ENCODE measurements around the gene AP4B1.
A peak's percentile ranks its signal among the peaks of the same experiment; 100 is the strongest.

Gene AP4B1

DNA sequence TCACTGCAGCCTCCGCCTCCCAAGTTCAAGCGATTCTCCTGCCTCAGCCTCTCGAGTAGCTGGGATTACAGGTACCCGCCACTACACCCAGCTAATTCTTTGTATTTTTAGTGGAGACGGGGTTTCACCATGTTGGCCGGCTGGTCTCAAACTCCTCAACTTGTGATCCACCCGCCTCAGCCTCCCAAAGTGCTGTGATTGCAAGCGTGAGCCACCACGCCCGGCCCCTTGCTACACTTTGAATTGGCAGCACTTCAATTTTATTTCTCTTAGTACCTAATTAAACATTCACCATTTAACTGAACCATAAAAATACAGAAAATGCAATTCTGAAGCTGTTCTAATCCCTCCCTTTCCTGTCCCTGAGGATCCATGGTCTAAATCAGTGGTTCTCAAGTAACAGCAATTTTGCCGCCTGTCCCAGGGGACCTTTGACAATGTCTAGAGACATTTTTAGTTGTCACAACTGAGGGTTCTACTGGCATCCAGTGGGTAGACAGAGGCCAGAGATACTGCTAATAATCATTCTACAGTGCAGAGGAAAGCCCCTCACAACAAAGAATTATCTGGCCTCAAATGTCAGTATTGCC lies 12.9 kb downstream of the AP4B1 start:
- no peak for DNase-seq

DNA sequence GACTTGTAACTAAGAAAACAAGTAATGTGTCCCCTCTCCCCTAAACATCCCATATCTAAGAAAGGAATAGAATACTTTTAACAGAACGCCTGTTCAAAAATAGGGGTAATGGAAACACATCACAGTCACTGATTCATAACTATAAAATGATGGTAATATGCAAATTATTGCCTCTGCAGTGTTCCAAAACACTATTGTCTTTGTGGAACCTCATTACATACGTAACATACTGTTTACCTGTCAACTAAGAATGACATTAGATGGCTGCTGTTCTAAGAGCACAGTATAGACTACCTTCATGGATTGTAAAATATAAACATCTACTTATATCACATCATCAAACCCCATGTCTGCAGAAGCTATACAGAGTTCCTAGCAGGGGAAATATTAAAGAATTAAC lies 13.8 kb downstream of the AP4B1 start:
- no peak for DNase-seq

DNA sequence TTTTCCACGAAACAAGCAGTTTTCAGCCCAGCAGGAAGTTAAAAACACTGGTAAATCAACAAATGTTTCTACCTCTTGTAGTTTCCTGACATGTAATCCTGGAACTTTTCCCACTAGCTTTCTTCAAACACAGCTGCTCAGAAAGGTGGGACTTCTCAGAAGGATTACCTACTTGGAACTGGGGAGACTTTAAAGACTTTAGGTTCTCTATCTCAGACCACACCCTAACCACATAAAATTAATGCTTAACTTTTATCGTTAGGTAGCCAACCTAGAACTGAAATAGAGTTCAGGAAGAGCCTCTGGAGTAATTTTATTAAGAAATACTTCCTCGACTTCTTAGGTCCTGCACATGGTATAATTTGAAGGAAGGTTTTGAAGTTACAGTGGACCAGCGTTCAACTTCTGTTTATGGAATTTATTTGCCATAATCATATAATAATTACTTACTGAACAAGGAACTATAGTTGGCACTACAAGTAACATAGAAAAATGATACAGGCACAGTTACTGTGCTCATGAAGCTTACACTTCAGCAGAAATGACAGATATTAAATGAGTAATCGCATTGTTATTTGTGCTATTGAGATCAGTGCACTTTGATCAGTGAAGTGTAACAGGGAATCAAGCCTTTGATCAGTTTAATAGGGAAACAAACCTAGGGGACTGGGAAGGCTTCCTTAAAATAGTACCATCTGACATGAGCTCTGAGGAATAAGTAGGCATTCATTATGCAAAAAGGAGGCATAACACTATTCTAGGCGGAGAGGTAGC lies 17.0 kb downstream of the AP4B1 start, which contains the start of gene BCL2L15:
Gene BCL2L15 (minus strand): TSS at position 180 of the 774 bp plus-strand sequence. CDS start 206 bp downstream, outside the sequence.
- DNase-seq: no peak

DNA sequence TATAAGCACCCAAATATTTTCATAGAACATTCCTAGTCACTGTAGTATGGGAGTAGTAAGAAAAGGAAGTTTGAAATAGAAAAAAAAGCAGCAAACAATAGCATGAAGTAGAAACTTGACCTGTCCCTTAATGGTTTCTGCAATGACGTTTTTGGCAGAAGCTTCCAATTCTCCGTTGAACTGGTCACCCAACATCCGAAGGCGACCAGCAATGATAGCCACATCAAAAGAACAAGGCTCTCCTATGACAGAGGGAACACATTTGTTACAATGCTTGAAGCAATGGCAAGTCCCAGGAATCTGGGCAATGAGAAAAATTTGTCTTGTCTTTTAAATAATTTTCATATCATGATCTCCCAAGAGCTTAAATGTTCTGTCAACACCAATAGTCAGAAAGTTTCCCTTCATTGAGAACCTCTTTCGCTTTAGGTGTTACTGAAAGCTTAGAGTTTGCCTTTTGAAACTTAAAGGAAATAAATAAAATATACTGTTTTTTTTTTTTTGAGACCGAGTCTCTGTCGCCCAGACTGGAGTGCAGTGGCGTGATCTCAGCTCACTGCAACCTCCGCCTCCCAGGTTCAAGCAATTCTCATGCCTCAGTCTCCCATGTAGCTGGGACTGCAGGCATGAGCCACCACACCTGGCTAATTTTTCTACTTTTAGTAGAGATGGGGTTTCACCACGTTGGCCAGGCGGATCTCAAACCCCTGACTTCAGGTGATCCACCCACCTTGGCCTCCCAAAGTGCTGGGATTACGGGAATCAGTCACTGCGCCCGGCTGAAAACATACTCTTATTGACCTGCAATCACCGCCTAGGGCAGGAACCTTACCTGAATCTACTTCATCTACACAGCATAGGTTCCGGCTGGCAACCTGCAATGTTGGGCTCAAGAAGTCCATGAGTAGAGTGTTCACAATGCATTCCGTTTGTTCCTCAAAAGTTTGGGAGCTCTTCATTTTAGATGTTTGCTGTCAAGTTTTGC lies 17.9 kb downstream of the AP4B1 start:
- DNase-seq: no peak

DNA sequence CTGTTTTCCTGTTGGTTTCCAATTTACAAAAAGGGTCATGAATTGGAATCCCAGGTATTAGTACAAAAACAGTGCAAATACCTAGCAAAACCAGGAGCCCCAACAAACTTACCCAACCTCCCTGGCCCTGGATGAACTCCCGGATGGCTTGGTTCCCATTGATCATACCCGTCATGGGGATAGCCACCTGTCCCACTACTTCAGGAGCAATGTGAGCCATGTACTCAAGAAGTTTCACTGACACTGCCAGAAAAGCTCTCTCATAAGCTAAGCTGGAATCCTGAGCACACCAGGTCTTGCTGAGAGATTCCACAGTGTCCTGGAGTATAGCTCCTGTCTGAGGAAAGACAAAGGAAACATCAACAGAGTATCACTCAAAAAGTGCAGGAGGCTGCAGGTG lies 22.9 kb downstream of the AP4B1 start:
- no peak for DNase-seq

DNA sequence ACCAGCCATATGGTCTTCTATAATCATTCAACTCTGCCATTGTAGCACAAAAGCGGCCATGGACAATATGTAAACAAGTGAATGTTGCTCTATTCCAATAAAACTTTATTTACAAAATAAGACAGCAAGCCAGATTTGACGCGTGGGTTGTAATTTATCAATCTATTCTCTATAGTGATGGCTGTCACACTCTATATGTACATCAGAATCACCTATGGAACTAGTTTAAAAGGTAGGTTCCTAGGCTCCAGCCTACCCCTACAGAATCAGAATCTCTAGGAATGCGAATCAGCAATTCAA lies 24.9 kb downstream of the AP4B1 start:
- DNase-seq: no peak

DNA sequence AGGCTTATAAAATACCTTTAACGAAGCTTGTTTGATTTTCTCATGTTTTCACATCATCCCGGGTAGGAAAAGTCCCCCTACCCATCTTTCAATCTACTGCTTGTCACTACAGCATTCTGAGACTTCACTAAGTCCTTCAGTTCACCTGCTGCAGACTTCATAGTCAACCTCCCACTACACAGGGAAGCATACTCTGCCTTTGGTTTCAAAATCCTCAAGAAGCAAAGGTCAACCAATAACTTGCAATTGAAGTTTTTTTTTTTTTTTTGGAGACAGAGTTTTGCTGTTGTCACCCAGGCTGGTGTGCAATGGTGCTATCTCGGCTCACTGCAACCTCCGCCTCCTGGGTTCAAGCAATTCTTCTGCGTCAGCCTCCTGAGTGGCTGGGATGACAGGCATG lies 28.4 kb downstream of the AP4B1 start:
- no peak for DNase-seq

DNA sequence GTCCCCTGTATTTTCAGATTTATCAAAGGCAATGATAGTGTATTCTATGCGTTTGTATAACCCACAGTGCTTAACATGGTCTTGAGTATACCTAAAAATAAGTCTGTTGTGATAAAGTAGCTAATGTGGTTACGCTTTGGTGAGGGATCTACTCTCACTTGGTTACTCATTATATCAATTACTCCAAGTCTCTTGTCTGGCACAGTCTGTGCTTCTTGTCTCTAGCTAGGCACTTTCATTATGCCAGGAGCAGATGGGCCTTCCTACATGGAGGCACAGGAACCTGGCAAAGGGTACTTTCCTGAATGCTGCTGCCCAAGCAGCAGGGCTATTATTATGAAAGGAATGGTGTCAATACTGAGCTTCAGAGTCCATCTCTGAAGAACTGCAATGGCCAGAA lies 28.9 kb downstream of the AP4B1 start:
- DNase-seq: no peak

DNA sequence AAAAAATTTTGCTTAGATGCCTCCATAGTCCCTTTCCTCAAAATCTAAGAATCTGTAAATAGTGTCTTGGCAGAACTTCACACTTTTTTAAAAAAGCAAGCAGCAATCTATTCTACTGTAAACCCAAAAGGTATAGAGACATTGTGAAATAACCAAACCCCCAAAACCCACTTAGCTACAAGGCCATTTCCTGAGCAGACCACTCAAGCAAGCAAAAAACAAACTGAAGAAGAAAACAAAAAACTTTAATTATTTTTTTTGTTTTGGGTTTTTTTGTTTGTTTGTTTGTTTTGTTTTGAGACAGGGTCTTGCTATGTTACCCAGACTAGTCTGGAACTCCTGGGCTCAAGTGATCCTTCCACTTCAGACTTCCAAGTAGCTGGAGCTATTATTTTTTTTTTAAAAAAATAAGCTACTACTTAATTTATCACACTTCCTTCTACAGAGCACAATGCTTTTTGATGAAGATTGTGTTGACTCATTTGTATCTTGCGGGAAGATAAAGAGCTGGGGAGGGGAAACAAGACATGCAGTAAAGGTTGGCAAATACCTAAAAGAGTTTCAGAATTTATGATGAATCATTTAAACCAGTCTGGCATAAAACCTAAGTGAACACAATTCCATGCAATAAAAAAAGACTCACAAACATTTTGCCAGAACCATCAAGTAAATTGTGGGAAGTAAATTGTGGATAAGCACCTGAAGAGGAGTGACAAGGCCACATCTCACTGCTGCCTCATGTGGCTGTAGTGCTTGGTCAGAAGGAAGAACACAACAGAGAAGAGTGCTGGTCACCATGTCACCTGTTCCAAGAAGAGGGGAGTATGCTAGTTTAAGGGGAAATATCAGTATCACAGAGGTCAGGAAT lies 30.4 kb downstream of the AP4B1 start:
- DNase-seq: no peak

DNA sequence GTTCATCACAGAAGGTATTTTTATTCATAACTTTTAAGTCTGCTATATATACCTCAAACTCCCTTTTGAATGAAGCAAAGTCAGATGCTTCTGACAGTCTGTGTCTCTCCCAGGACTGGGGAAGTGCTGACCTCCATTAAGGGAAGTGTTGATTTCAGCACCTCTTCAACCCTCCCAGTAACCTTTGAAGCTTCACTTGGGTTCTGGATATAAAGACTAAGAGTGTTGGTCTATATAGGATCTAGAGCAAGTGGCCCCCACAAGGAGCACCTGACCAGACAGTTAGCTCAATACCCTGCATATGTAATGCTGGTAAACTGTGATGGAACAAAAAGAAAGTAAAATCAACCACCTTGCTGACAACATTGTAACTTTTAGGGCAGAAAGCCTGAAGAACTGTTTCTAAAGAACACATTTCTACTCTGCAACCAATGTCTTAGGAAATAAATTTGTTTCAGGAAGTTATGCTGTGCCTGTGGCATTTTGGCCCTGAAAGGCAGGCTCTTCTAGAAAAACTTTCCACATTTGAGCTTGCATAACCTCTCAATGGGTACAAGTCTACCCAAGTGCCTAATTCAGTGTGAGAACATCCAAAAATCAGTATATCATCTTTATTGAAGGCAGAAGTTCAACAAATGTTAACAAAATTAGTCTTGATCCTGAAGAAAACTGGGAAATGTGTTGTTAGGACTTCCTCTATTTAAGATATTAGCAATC lies 32.2 kb downstream of the AP4B1 start:
- DNase-seq: no peak

DNA sequence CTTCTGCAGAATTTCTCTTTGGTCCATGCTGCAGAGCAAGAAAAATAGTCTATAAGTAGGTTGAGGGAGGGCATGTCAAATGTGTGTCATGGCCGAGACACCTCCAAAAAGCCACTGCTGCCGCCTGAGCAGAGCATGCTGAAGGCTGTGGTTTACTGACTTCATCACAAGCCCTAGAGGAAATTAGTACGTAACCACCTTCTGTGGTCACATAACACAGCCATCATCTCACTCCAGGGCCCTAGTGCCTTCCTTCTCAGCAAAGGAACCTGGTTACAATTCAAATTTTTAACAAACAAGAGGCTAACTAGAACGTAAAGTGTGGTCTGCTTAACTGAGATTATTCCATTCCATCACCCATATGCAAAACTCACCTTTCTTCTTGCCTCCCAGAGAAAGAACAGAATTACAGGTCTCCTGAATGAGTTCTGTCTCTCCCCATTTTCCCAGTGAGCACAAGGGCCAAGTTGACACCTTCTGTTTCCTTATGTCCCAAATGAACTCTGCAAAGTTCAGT lies 32.9 kb downstream of the AP4B1 start, which contains the start of gene PTPN22:
Gene PTPN22 (minus strand): TSS at position 116 of the 517 bp plus-strand sequence.
- peak; percentile 29 for DNase-seq

DNA sequence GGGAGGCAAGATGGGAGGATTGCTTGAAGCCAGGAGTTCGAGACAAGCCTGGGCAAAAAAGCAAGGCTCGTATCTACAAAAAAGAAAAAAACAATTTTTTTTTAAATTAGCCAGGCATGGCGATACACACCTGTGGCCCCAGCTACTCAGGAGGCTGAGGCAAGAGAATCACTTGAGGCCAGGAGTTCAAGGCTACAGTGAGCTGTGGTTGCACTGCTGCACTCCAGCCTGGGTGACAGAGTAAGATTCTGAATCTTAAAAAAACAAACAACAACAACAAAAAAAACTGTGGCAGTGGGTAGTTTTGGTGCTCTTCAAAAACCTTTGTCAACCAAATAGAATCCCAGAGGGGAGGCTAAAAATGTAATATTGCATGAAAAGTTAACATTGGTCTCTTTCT lies 33.8 kb downstream of the AP4B1 start:
- no peak for DNase-seq

DNA sequence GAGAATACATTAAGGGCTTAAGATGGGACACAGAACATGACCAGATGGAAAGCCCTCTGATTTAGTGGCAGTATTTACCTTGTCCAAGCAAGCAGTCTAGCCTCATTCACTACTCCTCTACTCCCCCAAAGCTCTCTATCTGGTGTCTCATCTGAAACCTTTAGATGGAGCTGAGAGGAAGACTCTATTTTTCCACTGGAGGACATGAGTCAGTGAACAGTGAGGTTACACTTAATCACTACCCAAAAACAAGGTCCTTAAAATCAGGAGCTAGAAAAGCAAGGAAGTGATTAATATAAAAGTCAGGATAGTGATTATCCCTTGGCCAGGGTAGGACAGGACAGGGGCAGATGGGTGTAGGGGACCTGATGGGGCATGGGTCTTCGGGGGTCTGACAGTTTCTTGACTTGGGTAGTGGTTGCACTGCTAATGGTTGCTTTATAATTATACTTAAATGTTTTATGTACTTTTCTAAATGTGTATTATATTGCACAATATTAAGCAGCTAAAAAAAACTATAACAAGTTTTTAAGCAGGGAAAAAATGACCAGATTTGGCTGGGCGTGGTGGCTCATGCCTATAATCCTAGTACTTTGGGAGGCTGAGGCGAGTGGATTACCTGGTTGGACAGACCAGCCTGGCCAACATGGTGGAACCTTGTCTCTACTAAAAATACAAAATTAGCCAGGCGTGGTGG lies 36.1 kb downstream of the AP4B1 start:
- DNase-seq: no peak

DNA sequence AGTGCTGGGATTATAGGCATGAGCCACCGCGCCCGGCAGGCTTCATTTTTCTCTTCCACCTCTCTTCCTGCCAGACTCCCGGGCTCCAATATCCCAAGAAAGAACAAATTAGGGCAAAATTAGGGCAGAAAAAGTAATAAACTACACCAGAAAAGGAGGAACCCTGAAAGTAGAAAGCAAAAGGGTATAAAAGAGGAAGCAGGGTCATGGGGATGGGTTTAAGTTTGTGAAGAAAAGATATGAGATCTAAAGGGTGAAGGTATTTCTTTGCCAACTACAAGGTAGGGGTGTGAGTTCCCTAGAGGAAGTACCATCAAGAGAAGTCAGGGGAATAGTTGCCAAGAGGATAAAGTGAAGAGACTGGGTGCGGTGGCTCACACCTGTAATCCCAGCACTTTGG lies 43.0 kb downstream of the AP4B1 start:
- no peak for DNase-seq

DNA sequence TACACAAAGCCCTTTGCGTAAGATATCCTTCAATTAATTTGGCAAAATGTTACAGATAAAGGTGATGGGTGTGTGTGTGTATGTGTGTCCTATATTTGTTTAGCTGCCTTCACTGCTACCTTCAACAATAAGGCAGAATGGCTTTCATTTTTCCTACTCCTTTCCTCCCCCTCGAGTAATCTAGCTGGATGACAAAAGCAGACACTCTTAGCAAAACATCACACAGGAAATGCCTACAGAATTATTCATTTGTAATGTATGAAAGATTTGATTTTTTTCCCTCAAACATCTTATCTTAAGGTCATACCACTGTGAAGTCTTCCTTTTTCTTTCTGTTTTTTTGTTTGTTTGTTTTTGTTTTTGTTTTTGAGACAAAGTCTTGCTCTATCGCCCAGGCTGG lies 43.7 kb downstream of the AP4B1 start:
- no peak for DNase-seq

DNA sequence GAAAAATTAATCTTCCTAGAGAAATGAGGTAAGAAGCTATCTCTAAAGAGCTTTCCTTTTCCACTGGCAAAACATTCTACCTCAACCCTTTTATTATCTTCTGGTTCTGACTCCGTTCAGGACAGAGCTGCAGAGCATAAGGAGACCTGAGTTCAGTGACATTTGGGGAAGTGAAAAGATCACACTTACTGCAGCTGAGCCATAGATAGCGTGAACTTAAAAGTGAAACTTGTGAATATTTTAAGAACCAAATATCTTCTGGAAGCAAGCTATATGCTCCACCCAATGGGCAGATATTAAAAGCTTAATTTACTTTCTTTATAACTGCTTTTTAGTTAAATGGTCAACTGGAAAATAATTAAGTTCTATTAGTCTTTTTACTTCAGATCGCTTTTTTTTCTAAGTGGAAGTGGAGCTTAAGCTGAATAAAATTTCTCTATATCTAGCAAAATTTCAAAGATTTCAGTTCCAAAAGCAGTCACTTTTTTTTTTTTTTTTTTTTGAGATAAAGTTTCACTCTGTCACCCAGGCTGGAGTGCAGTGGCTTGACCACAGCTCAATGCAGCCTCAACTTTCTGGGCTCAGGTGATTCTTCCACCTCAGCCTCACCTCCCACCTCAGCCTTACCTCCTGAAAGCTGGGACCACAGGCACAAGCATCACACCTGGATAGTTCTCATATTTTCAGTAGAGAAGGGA lies 45.0 kb downstream of the AP4B1 start:
- DNase-seq: no peak

DNA sequence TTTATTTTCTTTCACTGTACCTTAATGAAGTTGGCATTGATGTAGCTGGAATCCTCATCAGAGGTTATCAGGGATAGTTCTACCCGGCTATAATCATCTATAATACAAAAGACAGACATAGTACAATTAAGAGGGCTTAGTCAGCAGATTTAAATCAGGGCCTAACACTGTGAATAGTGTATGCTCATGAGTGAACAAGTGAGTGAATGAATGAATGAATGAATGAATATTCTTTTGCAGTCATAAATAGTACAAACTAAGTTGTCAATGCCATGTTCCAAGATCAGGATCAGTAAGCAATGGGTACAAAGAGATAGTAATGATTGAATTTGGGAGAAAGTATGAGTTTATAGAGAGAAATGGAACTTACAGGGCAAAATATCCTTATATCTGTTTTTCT lies 45.6 kb downstream of the AP4B1 start:
- no peak for DNase-seq

DNA sequence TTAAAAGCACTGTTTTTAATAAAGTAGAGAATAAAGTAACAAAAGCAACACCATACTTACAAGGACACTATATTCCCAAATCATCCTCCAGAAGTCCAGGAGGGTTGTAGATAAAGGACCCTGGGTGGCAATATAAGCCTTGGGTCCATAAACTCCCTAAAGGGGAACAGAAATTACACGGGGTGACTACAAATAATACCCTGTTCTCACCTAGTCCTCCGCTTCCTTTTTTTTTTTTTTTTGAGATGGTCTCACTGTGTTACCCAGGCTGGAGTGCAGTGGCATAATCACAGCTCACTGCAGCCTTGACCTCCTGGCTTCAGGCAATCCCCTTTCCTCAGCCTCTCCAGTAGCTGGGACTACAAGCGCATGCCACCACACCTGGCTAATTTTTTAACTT lies 46.2 kb downstream of the AP4B1 start:
- no peak for DNase-seq

DNA sequence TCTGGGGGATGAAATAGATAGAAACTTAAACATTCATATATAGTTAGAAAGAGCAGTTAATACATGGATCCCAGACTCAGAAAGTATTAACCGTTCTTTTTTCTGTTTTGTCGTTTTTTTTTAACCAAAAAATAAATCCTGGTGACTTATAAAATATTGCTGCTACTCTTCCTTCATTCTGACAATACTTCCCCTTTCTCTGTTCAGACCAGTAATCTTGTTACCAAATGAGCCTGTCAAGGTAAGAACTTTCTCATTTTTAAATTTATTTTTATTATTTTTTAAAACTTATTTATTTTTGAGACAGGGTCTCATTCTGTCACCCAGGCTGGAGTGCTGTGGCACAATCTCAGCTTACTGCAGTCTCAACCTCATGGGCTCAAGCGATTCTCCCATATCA lies 46.8 kb downstream of the AP4B1 start:
- no peak for DNase-seq

DNA sequence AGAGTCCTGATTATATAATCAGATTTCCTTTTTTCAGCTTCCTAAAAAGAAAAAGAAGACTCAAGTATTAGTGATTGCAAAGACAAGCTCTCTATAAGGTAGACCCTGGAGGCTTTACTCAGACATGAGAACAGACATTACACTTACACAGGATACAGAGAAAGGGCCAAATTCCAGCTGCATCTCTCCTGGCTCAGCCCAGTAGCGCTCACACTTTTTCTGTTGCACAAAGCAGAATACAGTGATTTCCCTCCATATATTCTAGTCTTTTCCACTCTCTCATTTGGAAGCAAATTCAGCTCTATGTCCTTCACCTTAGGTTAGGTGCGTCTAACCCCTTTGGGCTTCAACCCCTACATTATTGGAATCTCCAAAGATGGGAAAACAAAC lies 48.2 kb downstream of the AP4B1 start:
- no peak for DNase-seq

All from left hindlimb (tissue), 1 donor.